Hepatocyte (in vitro differentiated cells): ENCODE measurements around the gene TP53TG3D. TPM values are rescaled to one million over a fixed set of nuclear protein-coding genes. Genes with fewer than 3 reads are reported as not detected.
"Not testable (repeated sequence)": the region's sequence is repeated elsewhere in the genome, so short reads cannot be mapped to it uniquely, and the experiment has no call there.

Experiments
- DNase-seq: peaks from one replicate; pipeline ENCODE4 v3.0.0-alpha.2; 2016; ENCODE audit warnings: low spot score
- H2AFZ ChIP-seq: fragments of 200-600 bp; sonication (generic); 2 replicates; pipeline ENCODE4 v1.6.0; 2016; ENCODE audit warnings: antibody characterized with exemption, mild to moderate bottlenecking
- H3K27ac ChIP-seq: fragments of 200-600 bp; sonication (generic); 2 replicates; pipeline ENCODE4 v1.5.1; 2016; ENCODE audit warnings: mild to moderate bottlenecking
- H3K27me3 ChIP-seq: fragments of 200-600 bp; sonication (generic); 2 replicates; pipeline ENCODE4 v1.6.1; 2016
- H3K36me3 ChIP-seq: fragments of 200-600 bp; sonication (generic); replicated peaks from 2 replicates; pipeline ENCODE4 v1.5.1; 2016; ENCODE audit warnings: low read depth; ENCODE audit not compliant: insufficient read depth
- H3K4me1 ChIP-seq: fragments of 200-600 bp; sonication (generic); 2 replicates; pipeline ENCODE4 v1.5.1; 2016; ENCODE audit warnings: mild to moderate bottlenecking, moderate library complexity; ENCODE audit not compliant: insufficient read depth
- H3K4me2 ChIP-seq: fragments of 200-600 bp; sonication (generic); 2 replicates; pipeline ENCODE4 v1.6.0; 2016
- H3K4me3 ChIP-seq: fragments of 200-600 bp; sonication (generic); 2 replicates; pipeline ENCODE4 v1.5.1; 2016; ENCODE audit warnings: mild to moderate bottlenecking
- H3K79me2 ChIP-seq: fragments of 200-600 bp; sonication (generic); 2 replicates; pipeline ENCODE4 v1.6.0; 2017; ENCODE audit warnings: mild to moderate bottlenecking
- H3K9me2 ChIP-seq: fragments of 200-600 bp; sonication (generic); replicated peaks from 2 replicates; pipeline ENCODE4 v1.6.0; 2017; ENCODE audit warnings: mild to moderate bottlenecking; ENCODE audit not compliant: insufficient read depth
- H3K9me3 ChIP-seq: fragments of 200-600 bp; sonication (generic); 2 replicates; pipeline ENCODE4 v1.5.1; 2016; ENCODE audit warnings: low read depth, mild to moderate bottlenecking
- H4K20me1 ChIP-seq: fragments of 200-600 bp; sonication (generic); 2 replicates; pipeline ENCODE4 v1.6.0; 2016; ENCODE audit warnings: mild to moderate bottlenecking; ENCODE audit not compliant: insufficient read depth, poor library complexity, severe bottlenecking
- WGBS: methylation state at CpG from one replicate; pipeline ENCODE4 v1.1.6; 2016; ENCODE audit warnings: low lambda C conversion rate; ENCODE audit errors: missing lambda C conversion rate; 5-methylcytosine and 5-hydroxymethylcytosine counted together
- polyA plus RNA-seq: library from polyadenylated mRNA; unstranded; fragments of >200 nt; fragmentation: Nextera tagmentation; extraction: Ambion mirVana; gene quantifications from 2 replicates; pipeline ENCODE4 v1.2.1, GENCODE V29; 2016
- total RNA-seq: library from RNA; depleted of rRNA; stranded (reverse); fragments of >200 nt; gene quantifications from 2 replicates; pipeline ENCODE4 v1.2.3, GENCODE V29; 2014

The TP53TG3D gene, protein sequence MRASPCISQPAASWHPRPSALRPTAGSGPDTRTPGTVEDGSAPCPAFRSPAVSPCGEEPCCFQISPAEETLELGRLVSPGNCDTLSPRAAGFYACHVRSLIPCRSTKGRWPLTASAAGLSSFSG
- total RNA-seq (not detected in 2 replicates), polyA plus RNA-seq (not detected in 2 replicates)

DNA sequence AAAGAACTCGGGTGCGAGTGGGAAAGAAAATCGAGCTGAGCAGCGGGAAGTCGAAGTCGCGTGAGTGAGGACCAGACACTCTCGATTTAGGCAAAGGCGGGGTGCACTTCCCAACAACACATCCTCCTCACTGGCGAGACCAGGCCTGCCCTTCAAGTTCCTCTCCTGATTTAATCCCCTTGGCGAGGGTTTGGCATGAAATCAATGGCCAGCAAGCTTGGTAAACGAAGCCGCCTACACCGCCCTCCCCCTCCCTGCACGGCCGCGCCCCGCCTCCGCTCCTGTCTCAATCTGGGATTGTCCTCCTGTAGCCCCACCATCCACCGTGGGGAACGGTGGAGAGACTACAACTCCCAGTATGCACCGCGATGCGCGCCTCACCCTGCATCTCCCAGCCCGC, at the start of gene TP53TG3D:
Gene TP53TG3D (plus strand): TSS at position 301 of the 400 bp plus-strand sequence. CDS start 68 bp downstream, at position 369.
- not testable (repeated sequence) for H3K4me2 ChIP-seq, H3K4me3 ChIP-seq, H3K36me3 ChIP-seq, H3K9me2 ChIP-seq, H3K27me3 ChIP-seq, H3K4me1 ChIP-seq, H3K79me2 ChIP-seq, H3K9me3 ChIP-seq, H4K20me1 ChIP-seq, H2AFZ ChIP-seq, DNase-seq, H3K27ac ChIP-seq
- WGBS, result 86% methylated on average over 7 of the region's 26 CpGs

DNA sequence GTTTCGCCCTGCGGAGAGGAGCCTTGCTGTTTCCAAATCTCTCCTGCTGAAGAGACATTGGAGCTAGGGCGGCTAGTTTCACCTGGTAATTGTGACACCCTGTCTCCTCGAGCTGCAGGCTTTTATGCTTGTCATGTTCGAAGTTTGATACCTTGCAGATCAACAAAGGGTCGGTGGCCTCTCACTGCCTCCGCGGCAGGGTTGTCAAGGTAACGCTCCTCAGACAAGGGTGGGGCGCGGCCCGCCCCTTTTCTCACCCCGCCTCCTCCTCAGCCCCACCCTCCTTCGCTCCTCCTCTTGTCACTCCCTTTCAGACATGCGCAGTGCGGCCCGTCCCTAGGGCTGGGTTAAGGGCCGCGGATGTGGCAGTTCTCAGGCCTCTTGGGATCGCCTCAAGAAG, 421 bp downstream of the TP53TG3D start:
- not testable (repeated sequence) for H3K4me2 ChIP-seq, H3K36me3 ChIP-seq, H3K27me3 ChIP-seq, H2AFZ ChIP-seq, H3K4me1 ChIP-seq, DNase-seq, H3K4me3 ChIP-seq, H4K20me1 ChIP-seq, H3K79me2 ChIP-seq, H3K9me2 ChIP-seq, H3K27ac ChIP-seq, H3K9me3 ChIP-seq
- WGBS, result no CpG with 5 or more reads among the region's 20 CpGs

DNA sequence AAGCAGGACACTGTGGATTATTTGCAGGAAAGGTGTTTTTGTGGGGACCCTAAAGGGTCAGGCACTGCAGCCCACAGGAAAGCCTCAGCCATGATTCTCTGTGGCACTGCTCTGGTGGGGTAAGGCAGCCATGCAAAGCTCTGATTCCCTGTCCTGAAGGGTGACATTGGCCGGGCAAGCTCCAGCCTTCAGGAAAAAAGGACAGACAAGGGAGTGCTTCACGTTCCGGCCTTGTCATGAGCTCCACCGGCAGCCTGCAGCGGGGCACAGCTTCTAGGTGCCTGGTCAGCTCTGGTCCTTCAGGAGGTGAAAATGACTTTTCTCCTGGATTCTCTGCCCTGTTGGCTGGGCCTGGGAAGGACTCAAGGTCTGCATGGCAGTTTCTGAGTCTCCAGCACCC, 8.4 kb downstream of the TP53TG3D start:
- not testable (repeated sequence) for H3K4me1 ChIP-seq, DNase-seq, H3K36me3 ChIP-seq, H3K79me2 ChIP-seq, H3K4me3 ChIP-seq, H3K9me3 ChIP-seq, H3K4me2 ChIP-seq, H3K27me3 ChIP-seq, H3K27ac ChIP-seq, H4K20me1 ChIP-seq, H3K9me2 ChIP-seq, H2AFZ ChIP-seq
- WGBS, result 84% methylated on average over 5 of the region's 5 CpGs

DNA sequence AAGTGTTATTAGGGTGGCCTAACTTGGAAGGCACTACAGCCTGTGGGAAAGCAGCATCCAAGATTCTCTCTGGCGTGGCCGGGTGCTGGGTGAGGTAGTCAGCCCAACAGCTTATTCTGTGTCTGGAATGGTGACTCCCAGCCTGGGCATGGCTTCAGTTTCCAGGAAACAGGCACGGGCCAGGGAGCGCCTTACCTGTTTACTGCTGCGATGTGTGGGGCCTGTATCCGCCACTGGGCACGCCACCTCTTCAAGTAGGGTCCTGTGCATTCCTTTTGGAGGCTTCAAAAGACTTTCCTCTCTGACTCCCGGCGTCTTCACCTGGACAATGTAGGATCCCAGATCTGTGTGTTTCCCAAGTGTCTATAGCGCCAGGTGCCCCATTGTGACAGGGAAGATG, 10.5 kb downstream of the TP53TG3D start:
- H3K27ac ChIP-seq, H2AFZ ChIP-seq, H4K20me1 ChIP-seq, H3K9me2 ChIP-seq, H3K4me1 ChIP-seq, DNase-seq, H3K9me3 ChIP-seq, H3K4me3 ChIP-seq, H3K79me2 ChIP-seq, H3K27me3 ChIP-seq, H3K4me2 ChIP-seq, H3K36me3 ChIP-seq: not testable (repeated sequence)
- 74% methylated on average over 10 of the region's 10 CpGs for WGBS

DNA sequence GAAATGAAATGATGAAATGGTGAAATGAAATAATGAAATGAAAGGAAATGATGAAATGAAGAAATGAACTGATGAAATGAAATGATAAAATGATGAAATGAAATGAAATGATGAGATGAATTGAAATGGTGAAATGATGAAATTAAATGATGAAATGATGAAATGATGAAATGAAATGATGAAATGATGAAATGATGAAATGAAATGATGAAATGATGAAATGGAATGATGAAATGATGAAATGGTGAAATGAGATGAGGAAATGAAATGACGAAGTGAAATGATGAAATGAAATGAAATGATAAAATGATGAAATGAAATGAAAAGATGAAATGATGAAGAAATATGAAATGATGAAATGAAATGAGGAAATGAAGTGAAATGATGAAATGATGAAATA, 28.8 kb downstream of the TP53TG3D start:
- not testable (repeated sequence) for H4K20me1 ChIP-seq, H3K4me2 ChIP-seq, H3K4me3 ChIP-seq, H3K27ac ChIP-seq, H2AFZ ChIP-seq, H3K4me1 ChIP-seq, H3K9me2 ChIP-seq, H3K9me3 ChIP-seq, H3K27me3 ChIP-seq, DNase-seq, H3K36me3 ChIP-seq, H3K79me2 ChIP-seq
- WGBS, result 60% methylated on average over 1 of the region's 1 CpG

DNA sequence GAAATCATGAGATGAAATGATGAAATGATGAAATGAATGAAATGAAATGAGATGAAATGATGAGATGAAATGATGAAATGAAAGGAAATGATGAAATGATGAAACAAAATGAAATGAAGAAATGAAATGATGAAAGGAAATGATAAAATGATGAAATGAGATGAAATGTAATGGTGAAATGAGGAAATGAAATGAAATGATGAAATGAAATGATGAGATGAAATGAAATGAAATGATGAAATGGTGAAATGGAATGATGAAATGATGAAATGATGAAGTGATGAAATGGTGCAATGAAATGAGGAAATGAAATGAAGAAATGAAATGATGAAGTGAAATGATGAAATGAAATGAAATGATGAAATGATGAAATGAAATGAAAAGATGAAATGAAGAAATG, 29.9 kb downstream of the TP53TG3D start:
- not testable (repeated sequence) for H3K27me3 ChIP-seq, H3K9me2 ChIP-seq, H3K27ac ChIP-seq, H3K4me1 ChIP-seq, H3K4me3 ChIP-seq, H3K79me2 ChIP-seq, H3K36me3 ChIP-seq, DNase-seq, H2AFZ ChIP-seq, H3K9me3 ChIP-seq, H3K4me2 ChIP-seq, H4K20me1 ChIP-seq

DNA sequence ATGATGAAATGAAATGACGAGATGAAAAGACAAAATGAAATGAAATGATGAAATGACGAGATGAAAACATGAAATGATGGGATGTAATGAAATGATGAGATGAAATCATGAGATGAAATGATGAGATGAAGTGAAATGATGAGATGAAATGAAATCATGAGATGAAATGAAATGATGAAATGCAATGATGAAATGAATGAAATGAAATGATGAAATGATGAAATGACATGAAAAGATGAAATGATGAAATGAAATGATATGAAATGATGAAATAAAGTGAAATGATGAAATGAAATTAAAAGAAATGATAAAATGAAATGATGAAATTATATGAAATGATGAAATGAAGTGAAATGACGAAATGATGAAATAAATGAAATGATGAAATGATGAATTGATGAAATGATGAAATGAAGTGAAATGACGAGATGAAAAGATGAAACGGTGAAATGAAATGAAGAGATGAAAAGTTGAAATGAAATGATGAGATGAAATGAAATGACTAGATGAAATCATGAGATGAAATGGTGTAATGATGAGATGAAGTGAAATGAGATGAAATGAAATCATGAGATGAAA, 30.9 kb downstream of the TP53TG3D start:
- not testable (repeated sequence) for DNase-seq
- 76% methylated on average over 5 of the region's 5 CpGs for WGBS

DNA sequence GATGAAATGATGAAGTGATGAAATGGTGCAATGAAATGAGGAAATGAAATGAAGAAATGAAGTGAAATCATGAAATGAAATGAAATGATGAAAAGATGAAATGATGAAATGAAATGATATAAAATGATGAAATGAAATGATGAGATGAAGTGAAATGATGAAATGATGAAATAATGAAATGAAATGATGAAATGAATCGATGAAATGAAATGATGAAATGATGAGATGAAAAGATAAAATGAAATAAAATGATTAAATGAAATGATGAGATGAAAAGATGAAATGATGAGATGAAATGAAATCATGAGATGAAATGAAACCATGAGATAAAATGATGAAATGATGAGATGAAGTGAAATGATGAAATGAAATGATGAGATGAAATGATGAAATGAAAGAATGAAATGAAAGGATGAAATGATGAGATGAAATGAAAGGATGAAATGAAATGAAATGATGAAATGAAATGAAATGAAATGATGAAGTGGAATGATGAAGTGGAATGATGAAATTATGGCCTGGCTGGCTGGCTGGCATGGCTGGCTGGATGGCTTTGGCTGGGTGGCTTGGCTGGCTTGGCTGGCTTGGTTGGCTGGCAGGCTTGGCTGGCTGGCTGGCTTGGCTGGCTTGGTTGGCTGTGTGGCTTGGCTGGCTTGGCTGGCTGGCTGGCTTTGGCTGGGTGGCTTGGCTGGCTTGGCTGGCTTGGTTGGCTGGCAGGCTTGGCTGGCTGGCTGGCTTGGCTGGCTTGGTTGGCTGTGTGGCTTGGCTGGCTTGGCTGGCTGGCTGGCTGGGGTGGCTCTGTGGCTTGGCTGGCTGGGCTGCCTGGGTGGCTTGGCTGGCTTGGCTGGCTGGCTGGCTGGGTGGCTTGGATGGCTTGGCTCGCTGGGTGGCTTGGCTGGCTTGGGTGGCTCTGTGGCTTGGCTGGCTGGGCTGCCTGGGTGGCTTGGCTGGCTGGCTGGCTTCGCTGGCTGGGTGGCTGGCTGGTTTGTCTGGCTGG, 32.0 kb downstream of the TP53TG3D start:
- not testable (repeated sequence) for H4K20me1 ChIP-seq, H3K27me3 ChIP-seq, H3K79me2 ChIP-seq, H3K9me3 ChIP-seq, DNase-seq, H2AFZ ChIP-seq, H3K36me3 ChIP-seq, H3K9me2 ChIP-seq, H3K4me3 ChIP-seq, H3K4me2 ChIP-seq, H3K4me1 ChIP-seq, H3K27ac ChIP-seq
- WGBS, result 73% methylated on average over 3 of the region's 3 CpGs

More for the DNA sequence above, 30.9 kb downstream of the TP53TG3D start:
- not testable (repeated sequence) for H4K20me1 ChIP-seq, H3K27me3 ChIP-seq, H3K4me3 ChIP-seq, H2AFZ ChIP-seq, H3K4me2 ChIP-seq, H3K4me1 ChIP-seq, H3K9me2 ChIP-seq, H3K36me3 ChIP-seq, H3K79me2 ChIP-seq, H3K9me3 ChIP-seq, H3K27ac ChIP-seq

DNA sequence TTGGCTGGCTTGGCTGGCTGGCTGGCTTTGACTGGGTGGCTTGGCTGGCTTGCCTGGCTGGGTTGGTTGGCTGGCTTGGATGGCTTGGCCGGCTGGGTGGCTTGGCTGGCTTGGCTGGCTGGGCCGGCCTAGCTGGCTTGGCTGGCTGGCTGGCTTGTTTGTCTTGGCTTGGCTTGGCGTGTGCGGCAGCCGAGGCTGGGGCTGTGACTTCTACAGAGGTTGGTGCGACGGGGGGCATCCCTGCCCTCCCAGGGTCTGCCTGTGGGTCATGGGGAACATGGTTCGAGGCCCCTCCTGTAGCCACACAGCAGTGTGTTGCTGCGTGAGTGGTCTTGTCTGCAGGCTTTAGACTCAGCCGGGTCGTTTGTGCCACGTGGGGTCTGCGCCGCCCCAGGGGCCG, 33.1 kb downstream of the TP53TG3D start:
- H3K79me2 ChIP-seq, H3K9me2 ChIP-seq, H2AFZ ChIP-seq, H3K27ac ChIP-seq, H3K4me1 ChIP-seq, H3K27me3 ChIP-seq, H4K20me1 ChIP-seq, H3K36me3 ChIP-seq, H3K4me2 ChIP-seq, DNase-seq, H3K4me3 ChIP-seq, H3K9me3 ChIP-seq: not testable (repeated sequence)
- WGBS, result 84% methylated on average over 8 of the region's 15 CpGs
